Common myeloid progenitor, CD34-positive (primary cell): ENCODE results near the gene RAB25.

Source experiments
- CTCF ChIA-PET: fragments of 350-600 bp; sonication (Branson Sonifier 250); formaldehyde crosslinking; loops from one replicate; lab custom pipeline; 2021; ENCODE audit warnings: antibody characterized with exemption; lab: Charles Lee
- POLR2A ChIA-PET: fragments of 350-600 bp; sonication (Branson Sonifier 250); formaldehyde crosslinking; loops from one replicate; lab custom pipeline; 2021; ENCODE audit warnings: antibody characterized with exemption; lab: Charles Lee
- DNase-seq, 3 donors: peaks; one replicate each; pipeline versions ENCODE4 v3.0.0 to v3.0.0-alpha.2; 2013
- H3K27ac ChIP-seq, 2 experiments: 1 replicate in 1 of 2; 2 replicates in 1 of 2; pipeline ENCODE4 v1.7.0; 2013; ENCODE audit warnings: inconsistent platforms in 2 of 2, low read length in 2 of 2, mild to moderate bottlenecking in 2 of 2, low read depth in 1 of 2, moderate library complexity in 1 of 2; ENCODE audit not compliant: severe bottlenecking in 2 of 2, insufficient read depth in 1 of 2, poor library complexity in 1 of 2
- H3K27me3 ChIP-seq, 5 experiments: replicated peaks in 2 of 5; 1 replicate in 3 of 5; 2 replicates in 2 of 5; pipeline versions ENCODE4 v1.6.1 to v1.7.0; 2013; ENCODE audit warnings: low read length in 4 of 5, mild to moderate bottlenecking in 2 of 5, moderate library complexity in 2 of 5, inconsistent platforms in 1 of 5; ENCODE audit not compliant: insufficient read depth in 5 of 5, control insufficient read depth in 4 of 5
- H3K36me3 ChIP-seq, 4 experiments: 1 replicate in 2 of 4; 2 replicates in 2 of 4; pipeline versions ENCODE4 v1.6.1 to v1.7.0; 2013; ENCODE audit warnings: low read length in 3 of 4, control low read depth in 1 of 4, mild to moderate bottlenecking in 1 of 4; ENCODE audit not compliant: control insufficient read depth in 4 of 4, insufficient read depth in 4 of 4
- H3K4me1 ChIP-seq, 4 experiments: 1 replicate in 3 of 4; 2 replicates in 1 of 4; pipeline versions ENCODE4 v1.6.1 to v1.7.1; 2013; ENCODE audit warnings: low read length in 3 of 4, mild to moderate bottlenecking in 3 of 4, control low read depth in 1 of 4, inconsistent platforms in 1 of 4, moderate library complexity in 1 of 4; ENCODE audit not compliant: control insufficient read depth in 4 of 4, insufficient read depth in 4 of 4; ENCODE audit errors: control extremely low read depth in 1 of 4
- H3K4me3 ChIP-seq, 7 experiments: 1 replicate in 4 of 7; 2 replicates in 3 of 7; pipeline versions ENCODE4 v1.5.1 to v1.7.0; 2013; ENCODE audit warnings: mild to moderate bottlenecking in 7 of 7, low read length in 6 of 7, moderate library complexity in 6 of 7, inconsistent platforms in 2 of 7, low read depth in 2 of 7, control low read depth in 1 of 7; ENCODE audit not compliant: insufficient read depth in 4 of 7, control insufficient read depth in 1 of 7; ENCODE audit errors: extremely low read depth in 1 of 7
- H3K9me3 ChIP-seq, 5 experiments: 1 replicate in 4 of 5; 2 replicates in 1 of 5; pipeline versions ENCODE4 v1.6.1 to v1.7.1; 2013; ENCODE audit warnings: low read length in 4 of 5, mild to moderate bottlenecking in 2 of 5, inconsistent platforms in 1 of 5, low read depth in 1 of 5, moderate library complexity in 1 of 5; ENCODE audit not compliant: control insufficient read depth in 4 of 5, insufficient read depth in 2 of 5; ENCODE audit errors: control extremely low read depth in 1 of 5
- WGBS: methylation state at CpG from one replicate; pipeline ENCODE4 v1.1.5; 2013; ENCODE audit not compliant: insufficient coverage; 5-methylcytosine and 5-hydroxymethylcytosine counted together

The RAB25 gene

DNA sequence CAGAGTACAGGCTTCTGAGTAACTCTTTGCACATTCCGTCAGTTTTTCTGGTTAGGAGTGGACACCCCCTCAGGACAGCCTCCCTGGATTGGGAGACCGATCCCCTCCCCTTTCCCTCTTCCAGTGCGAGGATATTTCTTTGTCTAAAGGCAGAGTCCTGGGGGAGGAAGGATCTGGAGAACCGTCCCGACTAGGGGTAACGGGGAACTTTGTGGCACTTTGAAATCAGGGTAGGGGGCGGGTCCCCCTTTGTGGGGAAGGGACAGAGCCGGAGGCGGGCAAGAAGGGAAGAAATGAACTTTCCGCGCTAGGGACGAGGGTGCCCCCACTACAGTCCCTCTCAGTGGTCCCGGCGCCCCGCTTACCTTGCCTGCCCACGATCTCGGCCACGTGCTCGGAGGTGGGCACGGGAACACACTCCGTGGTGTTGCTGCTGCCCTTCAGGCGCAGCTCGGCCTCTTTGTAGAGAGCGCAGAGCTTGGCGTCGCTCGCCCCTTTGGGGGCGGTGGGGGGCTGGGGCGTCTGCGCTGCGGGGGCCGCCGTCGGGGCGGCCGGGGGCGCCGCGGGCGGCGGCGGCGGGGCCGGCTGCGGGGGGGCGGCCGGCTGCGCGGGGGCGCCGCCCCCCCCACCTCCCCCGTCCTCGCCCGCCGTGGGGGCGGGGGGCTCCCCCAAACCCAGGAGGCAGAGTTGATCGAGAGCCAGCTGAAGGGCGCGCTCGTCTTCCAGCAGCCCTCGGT is 20.4 kb downstream of the RAB25 start:
- ChIA-PET CTCF (interaction anchor here (1.6 to 29.6 kb wide), 2 partner anchors 15 to 46 kb away, joined by 7 to 1191 read pairs; partner anchors contain the start of gene LMNA), POLR2A (no interaction called here)
- no peaks in the 10 kb centered on the region for H3K27me3 ChIP-seq
- no peak for DNase-seq
- H3K9me3 ChIP-seq: no peaks in the 10 kb centered on the region
- WGBS: under 1% methylated on average over 24 of the region's 61 CpGs
- peaks cover 0 to 28% (median 22%) of the 10 kb centered on the region in 4 experiments for H3K4me1 ChIP-seq
- H3K27ac ChIP-seq: no peak overlapping the region
- peak overlapping the region in 6 of 7 experiments; percentile 52 to 97 (median 82) for H3K4me3 ChIP-seq
- H3K36me3 ChIP-seq: peaks cover 0 to 8% (median 0%) of the 10 kb centered on the region in 4 experiments

DNA sequence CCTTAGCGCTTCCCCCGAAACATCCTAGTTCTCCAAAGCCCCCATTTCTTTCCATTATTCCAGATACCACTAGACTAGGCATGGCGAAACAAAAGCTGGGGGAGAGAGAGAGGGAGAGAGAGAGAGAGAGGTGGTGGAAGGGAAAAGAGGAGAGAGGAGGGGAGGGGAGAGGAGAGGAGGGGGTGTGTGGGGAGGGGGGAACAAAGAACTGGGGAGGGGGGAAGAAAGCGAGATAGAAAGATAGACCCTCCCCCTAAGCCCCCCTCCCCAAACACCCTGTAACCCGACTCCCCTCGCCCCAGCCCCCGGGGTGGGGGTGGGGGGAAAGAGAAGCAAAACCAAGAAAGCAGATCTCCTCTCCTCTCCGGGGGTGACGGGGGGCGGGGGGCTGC is 21.0 kb downstream of the RAB25 start:
- 7% methylated on average over 2 of the region's 10 CpGs for WGBS
- POLR2A ChIA-PET: no interaction called here

DNA sequence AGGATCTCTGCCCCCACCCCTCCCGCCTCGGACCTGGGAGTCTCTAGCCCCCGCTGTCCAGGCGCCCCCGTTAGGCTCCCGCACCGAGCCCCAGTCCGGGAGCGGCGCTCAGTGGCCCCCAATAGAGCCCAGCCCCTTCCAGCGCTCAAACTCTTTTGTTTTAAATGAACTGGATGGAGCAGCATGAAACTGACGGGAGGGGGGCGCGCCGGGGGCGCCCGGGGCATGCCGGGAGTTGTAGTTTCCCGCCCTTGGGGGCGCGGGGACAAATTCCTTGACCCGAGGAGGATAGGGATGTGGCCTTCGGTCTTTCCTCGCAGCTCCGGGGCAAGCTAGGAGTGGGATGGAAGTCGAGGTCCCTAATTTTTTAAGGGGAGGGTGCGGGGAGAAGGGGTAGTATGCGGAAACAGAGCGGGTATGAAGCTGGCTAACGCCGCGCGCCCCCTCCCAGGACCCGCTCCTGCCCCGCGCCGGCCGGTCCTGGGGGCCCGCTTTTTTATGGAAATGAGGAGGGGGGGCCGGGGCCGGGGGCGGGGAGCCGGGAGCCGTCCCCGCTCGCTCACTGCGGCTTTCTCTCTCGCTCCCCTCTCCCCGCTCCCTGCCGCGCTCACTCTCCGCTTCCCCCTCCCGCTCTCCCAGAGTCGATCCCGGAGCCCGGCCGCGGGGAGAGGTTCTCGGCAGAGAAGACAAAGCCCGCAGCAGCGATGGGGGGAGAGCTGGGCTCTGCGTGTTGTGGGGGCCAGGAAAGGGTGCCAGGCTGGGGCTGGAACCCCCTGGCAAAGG is 21.5 kb downstream of the RAB25 start, which contains the start of gene MEX3A:
MEX3A (minus strand) TSS at position 157 of the 783 bp plus-strand sequence. CDS start 467 bp downstream, outside the sequence.
- POLR2A ChIA-PET: interaction anchor here (0.6 kb wide), 2 partner anchors 52 to 130 kb away, joined by 3 to 4 read pairs; partner anchors contain the start of gene PMF1
- CTCF ChIA-PET: interaction anchor here (1.6 to 29.6 kb wide), 2 partner anchors 14 to 45 kb away, joined by 7 to 1191 read pairs; partner anchors contain the start of gene LMNA
- peak within 1 kb of the TSS; percentile 71 to 97 (median 81) for H3K4me3 ChIP-seq
- peaks cover 0 to 27% (median 15%) of the 10 kb centered on the region in 4 experiments for H3K4me1 ChIP-seq
- H3K9me3 ChIP-seq: no peaks in the 10 kb centered on the region
- DNase-seq: peak; percentile 49 to 66 (median 55)
- 1% methylated on average over 37 of the region's 62 CpGs for WGBS
- H3K36me3 ChIP-seq: no peaks in the 10 kb centered on the region
- H3K27me3 ChIP-seq: no peaks in the 10 kb centered on the region
- H3K27ac ChIP-seq: no peak within 1 kb of the TSS

More for the DNA sequence above, 21.0 kb downstream of the RAB25 start:
- H3K27me3 ChIP-seq: no peaks in the 10 kb centered on the region
- peaks cover 0 to 6% (median 0%) of the 10 kb centered on the region in 4 experiments for H3K36me3 ChIP-seq
- DNase-seq: no peak
- peak overlapping the region; percentile 71 to 97 (median 81) for H3K4me3 ChIP-seq
- H3K9me3 ChIP-seq: no peaks in the 10 kb centered on the region
- CTCF ChIA-PET: interaction anchor here (1.6 to 29.6 kb wide), 2 partner anchors 15 to 45 kb away, joined by 7 to 1191 read pairs; partner anchors contain the start of gene LMNA
- peaks cover 0 to 27% (median 17%) of the 10 kb centered on the region in 4 experiments for H3K4me1 ChIP-seq
- H3K27ac ChIP-seq: no peak overlapping the region

DNA sequence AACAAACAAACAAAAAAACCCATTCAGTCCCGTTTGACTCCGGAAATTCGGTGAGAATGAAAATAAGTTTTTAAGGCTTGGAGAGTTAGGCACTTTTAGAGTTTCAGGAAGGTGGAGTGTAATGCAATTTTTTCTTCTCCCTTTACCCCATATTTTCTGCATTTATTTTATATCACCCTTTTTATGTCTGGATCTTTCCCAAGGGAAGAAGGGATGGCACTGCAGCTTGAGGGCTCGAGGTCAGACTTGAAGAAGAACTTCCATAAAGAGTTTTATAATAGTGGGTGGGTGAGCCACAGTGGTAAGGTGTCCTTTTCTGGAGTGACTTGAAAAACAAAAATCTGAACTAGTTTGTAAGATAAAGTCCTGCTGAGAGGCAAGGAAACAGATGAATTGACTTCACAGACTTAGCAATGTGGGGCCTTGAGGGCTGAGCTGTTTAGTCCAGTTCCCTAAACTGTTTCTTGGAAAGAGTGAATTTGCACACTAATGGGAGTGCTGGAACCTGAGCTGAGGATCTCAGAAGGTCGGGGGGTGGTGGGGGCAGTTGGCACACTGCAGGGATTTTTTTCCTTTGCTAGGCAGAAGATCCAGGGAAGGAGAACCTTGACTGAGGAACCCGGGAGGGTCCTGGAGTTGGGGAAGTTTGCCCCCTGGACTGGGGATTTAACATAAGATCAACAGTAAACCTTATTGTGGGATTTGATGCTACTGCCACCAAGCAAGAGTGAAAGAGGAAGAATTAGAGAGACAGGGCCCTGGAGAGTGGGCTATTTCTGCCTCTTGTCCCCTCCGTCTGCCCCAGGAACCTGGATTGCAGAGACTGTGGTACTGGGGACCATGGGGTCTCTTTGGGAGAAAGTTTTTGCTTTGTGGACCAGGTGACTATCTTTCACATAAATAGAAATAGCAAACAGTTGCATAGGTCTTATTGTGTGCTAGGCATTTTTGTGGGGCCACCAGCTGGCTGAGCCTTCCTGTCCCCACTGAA is 23.1 kb downstream of the RAB25 start:
- H3K27ac ChIP-seq: no peak overlapping the region
- H3K36me3 ChIP-seq: no peaks in the 10 kb centered on the region
- no peak overlapping the region for H3K4me3 ChIP-seq
- H3K27me3 ChIP-seq: no peaks in the 10 kb centered on the region
- WGBS: 85% methylated on average over 2 of the region's 7 CpGs
- ChIA-PET CTCF (interaction anchor here (1.0 to 29.6 kb wide), 4 partner anchors 9 to 43 kb away, joined by 3 to 1191 read pairs (median 7); partner anchors contain the start of gene LMNA), POLR2A (interaction anchor here (0.6 kb wide), 1 partner anchor 537 kb away, joined by 5 read pairs; no protein-coding TSS in a partner anchor)
- peaks cover 0 to 27% (median 15%) of the 10 kb centered on the region in 4 experiments for H3K4me1 ChIP-seq
- no peaks in the 10 kb centered on the region for H3K9me3 ChIP-seq
- no peak for DNase-seq

DNA sequence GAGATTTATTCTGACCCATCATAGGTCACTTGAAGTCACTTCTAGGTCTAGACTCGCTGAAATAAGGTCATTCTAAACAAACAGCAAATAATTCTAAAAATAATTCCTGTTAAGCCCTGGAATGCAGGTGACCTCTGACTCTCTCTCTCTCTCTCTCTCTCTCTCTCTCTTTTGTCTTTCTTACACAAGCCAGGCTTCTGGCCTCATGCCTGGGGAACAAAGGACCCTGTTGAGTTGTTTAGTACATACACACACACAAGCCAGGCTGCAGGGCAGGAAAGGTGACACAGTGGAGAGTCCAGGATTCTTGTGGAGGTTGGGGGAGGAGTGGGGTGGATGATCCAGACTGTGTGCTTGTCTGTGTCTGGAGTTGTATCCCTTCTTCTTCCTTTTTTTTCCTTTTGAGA is 25.3 kb downstream of the RAB25 start:
- DNase-seq: no peak
- no peak overlapping the region for H3K4me3 ChIP-seq

DNA sequence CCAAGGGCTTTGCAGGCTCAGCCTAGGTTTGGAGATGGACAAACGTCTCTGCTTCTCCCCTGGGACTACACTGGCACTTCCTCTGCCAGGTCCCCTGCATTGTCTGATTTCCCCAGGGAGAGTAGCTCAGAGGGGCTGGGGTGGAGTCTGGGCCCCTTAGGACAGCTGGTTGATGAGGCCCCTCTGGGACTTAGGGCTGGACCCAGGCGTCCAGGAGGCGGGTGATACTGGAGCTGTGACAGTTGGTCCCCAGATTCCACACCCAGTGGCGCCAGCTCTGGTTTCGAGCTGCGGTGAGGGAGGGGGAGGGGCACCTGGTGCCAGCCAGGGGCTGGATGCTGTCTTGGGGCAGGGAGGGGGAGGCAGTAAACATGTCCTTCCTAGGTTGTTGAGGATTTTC is 28.7 kb downstream of the RAB25 start:
- CTCF ChIA-PET: interaction anchor here (1.0 to 29.6 kb wide), 11 partner anchors 9 to 230 kb away, joined by 3 to 1191 read pairs (median 6); partner anchors contain the start of gene LMNA
- Histone ChIP-seq H3K27me3 (peaks cover 0 to 3% (median 0%) of the 10 kb centered on the region in 5 experiments), H3K36me3 (no peaks in the 10 kb centered on the region), H3K9me3 (no peaks in the 10 kb centered on the region), H3K4me3 (no peak overlapping the region), H3K27ac (no peak overlapping the region), H3K4me1 (peaks cover 0 to 17% (median 9%) of the 10 kb centered on the region in 4 experiments)
- POLR2A ChIA-PET: no interaction called here
- no peak for DNase-seq
- 61% methylated on average over 4 of the region's 6 CpGs for WGBS

More for the DNA sequence above, 25.3 kb downstream of the RAB25 start:
- 100% methylated on average over 1 of the region's 1 CpG for WGBS
- H3K27ac ChIP-seq: no peak overlapping the region
- ChIA-PET POLR2A (no interaction called here), CTCF (interaction anchor here (0.9 to 29.6 kb wide), 3 partner anchors 9 to 41 kb away, joined by 3 to 1191 read pairs (median 11); partner anchors contain the start of gene LMNA)
- no peaks in the 10 kb centered on the region for H3K27me3 ChIP-seq
- H3K4me1 ChIP-seq: peaks cover 0 to 34% (median 16%) of the 10 kb centered on the region in 4 experiments
- H3K36me3 ChIP-seq: no peaks in the 10 kb centered on the region
- H3K9me3 ChIP-seq: no peaks in the 10 kb centered on the region
